Osteoblast (primary cell): ENCODE measurements around the gene CELF2. TPM values are rescaled to one million over a fixed set of nuclear protein-coding genes. Genes with fewer than 3 reads are reported as not detected.

Source experiments
- DNase-seq: peaks from one replicate; pipeline ENCODE4 v3.0.0; 2011; ENCODE audit warnings: low spot score, mixed read lengths; ENCODE audit not compliant: insufficient read length; ENCODE audit errors: missing footprints
- H2AFZ ChIP-seq: 2 replicates; pipeline ENCODE4 v1.6.0; 2011; ENCODE audit warnings: mild to moderate bottlenecking, low read length
- H3K27ac ChIP-seq: 2 replicates; pipeline ENCODE4 v1.5.1; 2011; ENCODE audit warnings: mild to moderate bottlenecking, low read depth, low read length, moderate library complexity
- H3K27me3 ChIP-seq: 2 replicates; pipeline ENCODE4 v1.6.0; 2012; ENCODE audit warnings: mild to moderate bottlenecking, control low read depth, inconsistent platforms, low read length, moderate library complexity; ENCODE audit not compliant: insufficient read depth
- H3K36me3 ChIP-seq: 2 replicates; pipeline ENCODE4 v1.5.1; 2011; ENCODE audit warnings: mild to moderate bottlenecking, low read length, control low read depth, moderate library complexity; ENCODE audit not compliant: insufficient read depth
- H3K4me1 ChIP-seq: 2 replicates; pipeline ENCODE4 v1.5.1; 2011; ENCODE audit warnings: mild to moderate bottlenecking, low read length, control low read depth, moderate library complexity; ENCODE audit not compliant: insufficient read depth
- H3K4me2 ChIP-seq: 2 replicates; pipeline ENCODE4 v1.6.0; 2011; ENCODE audit warnings: mild to moderate bottlenecking, low read length; ENCODE audit not compliant: insufficient read depth
- H3K4me3 ChIP-seq: fragments of 200-600 bp; sonication (generic); 3 replicates; pipeline ENCODE4 v1.5.1; 2012; ENCODE audit warnings: mild to moderate bottlenecking, low read length, inconsistent platforms; ENCODE audit not compliant: insufficient read depth
- H3K79me2 ChIP-seq: 2 replicates; pipeline ENCODE4 v1.6.0; 2012; ENCODE audit warnings: mild to moderate bottlenecking, low read length, control low read depth, inconsistent platforms; ENCODE audit not compliant: insufficient read depth
- H3K9me3 ChIP-seq: 2 replicates; pipeline ENCODE4 v1.5.1; 2011; ENCODE audit warnings: low read depth, low read length, control low read depth
- H4K20me1 ChIP-seq: 2 replicates; pipeline ENCODE4 v1.6.0; 2012; ENCODE audit warnings: mild to moderate bottlenecking, low read length, control low read depth; ENCODE audit not compliant: insufficient read depth
- CTCF ChIP-seq: IDR thresholded peaks from 2 replicates; pipeline ENCODE4 v1.5.1; 2011; ENCODE audit warnings: mild to moderate bottlenecking, low read depth, low read length, moderate library complexity; ENCODE audit errors: extremely low read depth
- total RNA-seq: library from RNA; depleted of rRNA; stranded (reverse); fragments of >200 nt; gene quantifications from 2 replicates; pipeline ENCODE4 v1.2.3, GENCODE V29; 2012

CELF2 gene
- total RNA-seq, 1 donor: 7.6 TPM

DNA sequence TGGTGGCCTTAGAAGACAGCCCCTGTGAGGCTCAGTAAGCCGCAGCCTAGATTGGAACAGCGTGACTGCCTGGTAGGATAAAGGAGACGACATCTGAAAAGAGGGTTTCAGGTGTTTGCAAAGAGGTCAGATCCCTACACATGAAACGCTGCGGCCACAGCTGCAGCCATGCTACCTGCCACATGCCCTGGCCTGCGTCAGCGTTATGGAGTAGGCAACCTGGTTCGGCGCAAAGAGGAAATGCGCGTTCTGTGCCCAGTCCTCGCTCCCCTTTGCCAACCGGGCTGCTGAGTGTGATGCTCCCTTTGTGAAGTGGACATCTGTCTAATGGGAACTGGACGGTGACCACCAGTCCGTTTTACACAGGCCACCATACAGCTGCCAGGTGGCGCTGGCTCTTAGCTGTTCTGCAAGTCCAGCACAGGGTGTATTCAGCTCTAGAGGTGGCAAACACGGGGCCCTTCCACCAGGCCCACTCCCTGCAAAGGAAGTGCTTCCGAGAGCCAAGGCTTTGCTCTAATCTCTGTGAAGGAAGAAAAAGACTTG is 160.3 kb downstream of the CELF2 start:
- DNase-seq: no peak
- H2AFZ ChIP-seq: no peak overlapping the region
- no peaks in the 10 kb centered on the region for H3K4me1 ChIP-seq
- no peak overlapping the region for H3K27ac ChIP-seq
- H4K20me1 ChIP-seq: no peaks in the 10 kb centered on the region
- H3K27me3 ChIP-seq: no peaks in the 10 kb centered on the region
- H3K4me2 ChIP-seq: no peak overlapping the region
- no peaks in the 10 kb centered on the region for H3K36me3 ChIP-seq
- no peaks in the 10 kb centered on the region for H3K9me3 ChIP-seq
- no peak for TF ChIP-seq CTCF
- no peaks in the 10 kb centered on the region for H3K79me2 ChIP-seq
- no peak overlapping the region for H3K4me3 ChIP-seq

DNA sequence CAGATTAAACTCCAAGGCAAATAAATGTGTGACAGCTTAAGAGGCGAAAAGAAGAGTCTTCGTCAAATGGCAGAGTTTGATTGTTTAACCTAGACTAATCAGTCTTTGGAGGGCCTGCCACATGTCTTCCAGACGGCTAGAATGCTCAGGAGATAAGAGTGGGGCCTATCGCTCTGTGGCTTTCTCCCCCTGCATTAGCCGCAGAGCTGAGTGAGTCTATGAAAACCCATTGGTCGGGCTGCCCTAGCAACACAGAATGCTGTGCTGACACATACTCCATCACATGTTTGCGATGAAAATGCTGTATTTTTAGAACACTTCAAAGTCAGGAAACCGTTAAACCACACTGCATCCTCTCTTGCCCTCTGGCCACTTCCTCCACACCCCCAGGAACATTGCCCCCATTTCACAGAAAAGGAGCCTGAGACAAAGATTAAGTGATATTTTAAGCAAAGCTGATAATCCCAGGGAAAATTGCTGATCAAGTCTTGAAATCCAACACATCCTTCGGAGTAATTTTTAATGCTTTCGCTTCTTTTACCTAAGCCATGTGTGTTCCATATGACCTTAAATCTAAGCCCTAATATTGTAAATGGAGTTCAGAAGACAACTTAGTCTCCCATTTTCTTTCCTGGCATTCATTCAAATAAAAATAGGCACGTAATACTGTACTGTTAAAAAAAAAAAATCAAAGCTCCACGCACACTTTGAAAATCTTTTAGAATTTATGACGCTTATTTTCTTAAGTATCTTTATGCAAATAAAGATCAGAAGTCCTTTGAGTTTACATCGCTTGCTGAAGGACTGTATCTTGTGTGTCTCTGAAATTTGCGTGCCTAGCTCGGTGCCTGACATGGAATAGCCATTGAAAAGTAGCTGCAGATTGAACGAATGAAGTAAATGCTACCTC is 161.2 kb downstream of the CELF2 start:
- H3K36me3 ChIP-seq: no peaks in the 10 kb centered on the region
- H3K4me1 ChIP-seq: no peaks in the 10 kb centered on the region
- no peak overlapping the region for H3K4me3 ChIP-seq
- no peaks in the 10 kb centered on the region for H3K9me3 ChIP-seq
- no peak for TF ChIP-seq CTCF
- H2AFZ ChIP-seq: no peak overlapping the region
- no peak overlapping the region for H3K27ac ChIP-seq
- H3K27me3 ChIP-seq: no peaks in the 10 kb centered on the region
- no peaks in the 10 kb centered on the region for H3K79me2 ChIP-seq
- no peak for DNase-seq
- no peak overlapping the region for H3K4me2 ChIP-seq
- H4K20me1 ChIP-seq: no peaks in the 10 kb centered on the region

DNA sequence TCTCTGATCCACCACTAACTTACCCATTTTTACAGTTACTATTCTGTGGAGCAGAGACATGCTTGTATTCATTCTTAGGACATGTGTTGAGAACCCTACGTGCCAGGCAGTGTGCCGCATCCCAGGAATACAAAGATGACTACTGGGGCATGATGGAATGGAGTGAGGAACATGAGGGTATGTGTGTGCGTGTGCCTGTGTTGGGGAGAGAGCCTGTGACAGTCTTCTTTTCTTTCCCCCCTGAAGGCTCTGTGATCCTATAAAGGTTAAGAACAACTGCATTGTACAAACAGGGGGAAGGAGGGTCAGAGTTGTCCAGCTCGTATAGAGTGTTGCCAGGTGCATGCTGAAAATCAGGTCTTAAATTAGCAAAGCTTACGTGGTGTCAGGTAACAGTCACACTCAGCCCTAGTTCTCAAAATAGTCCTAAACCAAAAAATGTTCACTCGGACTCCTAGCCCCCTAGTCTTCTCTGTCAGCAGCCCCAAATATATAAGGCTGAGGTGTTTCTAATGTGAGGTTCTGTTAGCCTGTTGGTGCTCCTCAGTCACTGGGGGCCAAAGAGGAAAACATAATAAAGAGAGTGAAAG is 161.9 kb downstream of the CELF2 start:
- H3K79me2 ChIP-seq: no peaks in the 10 kb centered on the region
- no peaks in the 10 kb centered on the region for H4K20me1 ChIP-seq
- H2AFZ ChIP-seq: no peak overlapping the region
- H3K4me3 ChIP-seq: no peak overlapping the region
- DNase-seq: no peak
- TF ChIP-seq CTCF: no peak
- no peaks in the 10 kb centered on the region for H3K9me3 ChIP-seq
- H3K4me1 ChIP-seq: no peaks in the 10 kb centered on the region
- no peaks in the 10 kb centered on the region for H3K36me3 ChIP-seq
- no peaks in the 10 kb centered on the region for H3K27me3 ChIP-seq
- H3K27ac ChIP-seq: no peak overlapping the region
- no peak overlapping the region for H3K4me2 ChIP-seq

GRCh38 chr10:11180228-11180627 is 162.6 kb downstream of the CELF2 start:
- no peak overlapping the region for H3K4me2 ChIP-seq
- H3K27ac ChIP-seq: no peak overlapping the region
- H3K79me2 ChIP-seq: no peaks in the 10 kb centered on the region
- no peaks in the 10 kb centered on the region for H3K36me3 ChIP-seq
- H3K9me3 ChIP-seq: no peaks in the 10 kb centered on the region
- H3K27me3 ChIP-seq: no peaks in the 10 kb centered on the region
- no peaks in the 10 kb centered on the region for H3K4me1 ChIP-seq
- no peak overlapping the region for H3K4me3 ChIP-seq
- DNase-seq: no peak
- H4K20me1 ChIP-seq: no peaks in the 10 kb centered on the region
- no peak for TF ChIP-seq CTCF
- H2AFZ ChIP-seq: no peak overlapping the region
